SU-DHL-6 (cell line): ENCODE results near the gene CTDSPL2.

Source experiments
- H2AFZ ChIP-seq: fragments of 200-600 bp; sonication (generic); 2 replicates; pipeline ENCODE4 v1.6.1; 2014; ENCODE audit warnings: low read depth, mild to moderate bottlenecking, moderate library complexity, mixed read lengths, antibody characterized with exemption, low read length; ENCODE audit not compliant: severe bottlenecking
- H3F3A ChIP-seq: fragments of 200-600 bp; shearing (Covaris generic); 2 replicates; pipeline ENCODE4 v1.6.0; 2016; ENCODE audit warnings: antibody characterized with exemption, mild to moderate bottlenecking; ENCODE audit not compliant: insufficient read depth
- H3K27ac ChIP-seq: fragments of 200-600 bp; sonication (generic); 2 replicates; pipeline ENCODE4 v1.5.1; 2016; ENCODE audit warnings: low read depth, mild to moderate bottlenecking, low read length, moderate library complexity, mixed read lengths
- H3K27me3 ChIP-seq: fragments of 200-600 bp; sonication (generic), shearing (Covaris generic); 2 replicates; pipeline ENCODE4 v1.6.0; 2014; ENCODE audit warnings: mild to moderate bottlenecking, low read length
- H3K36me3 ChIP-seq: fragments of 200-600 bp; sonication (generic); 2 replicates; pipeline ENCODE4 v1.6.1; 2014; ENCODE audit warnings: mild to moderate bottlenecking, low read length, mixed read lengths
- H3K4me2 ChIP-seq: fragments of 300-600, 200-600 bp; shearing (Covaris generic), sonication (generic); 2 replicates; pipeline ENCODE4 v1.6.0; 2014; ENCODE audit warnings: low read length, low read depth, mild to moderate bottlenecking; ENCODE audit not compliant: poor library complexity, severe bottlenecking
- H3K4me3 ChIP-seq: fragments of 200-600 bp; sonication (generic); 2 replicates; pipeline ENCODE4 v1.5.1; 2014; ENCODE audit warnings: antibody characterized with exemption, low read length, mild to moderate bottlenecking, mixed read lengths; ENCODE audit not compliant: insufficient read depth, poor library complexity, severe bottlenecking
- H3K79me2 ChIP-seq: fragments of 200-600 bp; sonication (generic); 2 replicates; pipeline ENCODE4 v1.6.1; 2014; ENCODE audit warnings: mild to moderate bottlenecking, low read length, moderate library complexity; ENCODE audit not compliant: insufficient read depth
- H3K9ac ChIP-seq: fragments of 200-600 bp; sonication (generic); 2 replicates; pipeline ENCODE4 v1.7.0; 2014; ENCODE audit warnings: mild to moderate bottlenecking, low read length
- H3K9me2 ChIP-seq: fragments of 200-600 bp; sonication (generic); replicated peaks from 2 replicates; pipeline ENCODE4 v1.6.1; 2014; ENCODE audit warnings: low read length; ENCODE audit not compliant: insufficient read depth
- H3K9me3 ChIP-seq: fragments of 200-600 bp; sonication (generic); 2 replicates; pipeline ENCODE4 v1.6.1; 2014; ENCODE audit warnings: low read length, mixed read lengths; ENCODE audit not compliant: insufficient read depth
- H4K20me1 ChIP-seq: fragments of 200-600 bp; sonication (generic); 2 replicates; pipeline ENCODE4 v1.6.1; 2014; ENCODE audit warnings: low read depth, mild to moderate bottlenecking, antibody characterized with exemption, low read length, moderate library complexity, mixed read lengths
- EZH2phosphoT487 ChIP-seq: fragments of 200-600 bp; sonication (generic), shearing (Covaris generic); conservative IDR thresholded peaks from 2 replicates; pipeline ENCODE4 v1.6.1; 2018; ENCODE audit warnings: mild to moderate bottlenecking, antibody characterized with exemption, low read length, moderate library complexity, mixed read lengths
- TF ChIP-seq, protein P1 (sequence below): fragments of 200-600 bp; sonication (generic); IDR thresholded peaks from one replicate; pipeline ENCODE4 v1.5.1; 2017; ENCODE audit warnings: antibody characterized with exemption, mild to moderate bottlenecking, low read length, moderate library complexity; ENCODE audit not compliant: insufficient read depth, poor library complexity, severe bottlenecking

CTDSPL2 gene

DNA sequence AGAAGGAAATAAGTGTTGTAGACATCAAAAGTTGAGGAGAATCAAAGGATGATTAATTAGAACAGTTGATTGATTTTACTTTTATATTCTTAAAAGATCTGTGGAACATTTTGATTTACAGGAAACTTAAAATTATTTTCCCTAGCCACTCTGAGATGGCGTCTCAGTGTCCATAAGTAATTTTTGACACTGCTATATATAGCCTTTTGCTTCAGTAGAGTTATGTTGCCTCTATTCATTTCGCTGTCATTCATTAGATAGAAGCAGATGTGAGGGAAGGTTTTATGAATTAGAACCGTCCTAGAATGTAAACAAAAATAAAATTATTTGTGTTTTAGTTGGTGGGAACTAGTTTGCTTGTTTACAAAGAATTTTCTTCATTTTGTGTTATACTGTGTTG lies 58.5 kb downstream of the CTDSPL2 start:
- H3K27me3 ChIP-seq = no peaks in the 10 kb centered on the region
- H3K36me3 ChIP-seq = peaks cover 23% of the 10 kb centered on the region; the same call in 1 of the 2 replicates
- H3K9ac ChIP-seq = no peak overlapping the region
- no peak overlapping the region for H3K27ac ChIP-seq
- no peak overlapping the region for H2AFZ ChIP-seq
- H3K4me2 ChIP-seq = no peak overlapping the region
- no peaks in the 10 kb centered on the region for H3K9me3 ChIP-seq
- peaks cover 24% of the 10 kb centered on the region for H3K79me2 ChIP-seq
- no peaks in the 10 kb centered on the region for H3K9me2 ChIP-seq
- H3K4me3 ChIP-seq = no peak overlapping the region
- no peaks in the 10 kb centered on the region for H4K20me1 ChIP-seq
- no peaks in the 10 kb centered on the region for H3F3A ChIP-seq
- no peak for TF ChIP-seq EZH2phosphoT487
- TF ChIP-seq, protein P1, sequence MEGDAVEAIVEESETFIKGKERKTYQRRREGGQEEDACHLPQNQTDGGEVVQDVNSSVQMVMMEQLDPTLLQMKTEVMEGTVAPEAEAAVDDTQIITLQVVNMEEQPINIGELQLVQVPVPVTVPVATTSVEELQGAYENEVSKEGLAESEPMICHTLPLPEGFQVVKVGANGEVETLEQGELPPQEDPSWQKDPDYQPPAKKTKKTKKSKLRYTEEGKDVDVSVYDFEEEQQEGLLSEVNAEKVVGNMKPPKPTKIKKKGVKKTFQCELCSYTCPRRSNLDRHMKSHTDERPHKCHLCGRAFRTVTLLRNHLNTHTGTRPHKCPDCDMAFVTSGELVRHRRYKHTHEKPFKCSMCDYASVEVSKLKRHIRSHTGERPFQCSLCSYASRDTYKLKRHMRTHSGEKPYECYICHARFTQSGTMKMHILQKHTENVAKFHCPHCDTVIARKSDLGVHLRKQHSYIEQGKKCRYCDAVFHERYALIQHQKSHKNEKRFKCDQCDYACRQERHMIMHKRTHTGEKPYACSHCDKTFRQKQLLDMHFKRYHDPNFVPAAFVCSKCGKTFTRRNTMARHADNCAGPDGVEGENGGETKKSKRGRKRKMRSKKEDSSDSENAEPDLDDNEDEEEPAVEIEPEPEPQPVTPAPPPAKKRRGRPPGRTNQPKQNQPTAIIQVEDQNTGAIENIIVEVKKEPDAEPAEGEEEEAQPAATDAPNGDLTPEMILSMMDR = no peak

DNA sequence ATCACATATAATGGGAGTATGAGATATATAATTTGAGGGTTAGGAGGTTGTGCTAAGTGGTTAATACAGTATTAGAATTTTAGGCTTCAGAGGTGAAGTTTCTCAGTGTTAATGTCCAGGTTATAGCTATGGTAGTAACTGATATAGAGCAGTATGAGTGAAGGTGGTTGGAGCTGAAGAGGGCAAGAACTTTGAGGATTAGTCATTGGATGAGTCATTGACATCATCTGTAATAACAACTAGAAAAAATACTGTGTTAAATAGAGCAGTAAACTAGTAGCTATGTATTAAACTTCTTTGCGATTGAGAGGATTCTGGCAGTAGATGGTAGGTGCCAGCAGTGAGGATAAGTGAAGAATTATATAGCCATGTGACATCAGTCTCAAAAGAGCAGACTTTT lies 62.0 kb downstream of the CTDSPL2 start:
- Histone ChIP-seq H3K9ac (no peak overlapping the region), H3K4me2 (no peak overlapping the region), H3K27me3 (no peaks in the 10 kb centered on the region), H4K20me1 (no peaks in the 10 kb centered on the region), H2AFZ (no peak overlapping the region), H3K4me3 (no peak overlapping the region), H3K9me3 (no peaks in the 10 kb centered on the region), H3K79me2 (peaks cover 9% of the 10 kb centered on the region; the same call in 1 of the 2 replicates), H3F3A (no peaks in the 10 kb centered on the region), H3K36me3 (peaks cover 39% of the 10 kb centered on the region), H3K27ac (no peak overlapping the region), H3K9me2 (no peaks in the 10 kb centered on the region)
- TF ChIP-seq, protein P1 = no peak
- TF ChIP-seq EZH2phosphoT487 = no peak

DNA sequence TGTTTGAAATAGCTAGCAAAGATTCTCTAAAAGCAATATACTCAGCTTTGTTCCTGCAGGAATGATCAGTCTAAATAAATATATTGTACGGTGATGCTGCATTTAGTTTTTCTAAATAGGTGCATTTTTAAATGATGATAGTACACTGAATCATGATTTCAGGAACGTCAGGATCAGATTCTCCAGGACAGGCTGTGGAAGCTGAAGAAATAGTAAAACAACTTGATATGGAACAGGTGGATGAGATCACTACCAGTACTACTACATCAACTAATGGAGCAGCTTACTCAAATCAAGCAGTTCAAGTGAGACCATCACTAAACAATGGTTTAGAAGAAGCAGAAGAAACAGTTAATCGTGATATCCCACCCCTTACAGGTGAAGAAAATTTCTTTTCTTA lies 63.2 kb downstream of the CTDSPL2 start:
- H4K20me1 ChIP-seq = no peaks in the 10 kb centered on the region
- no peaks in the 10 kb centered on the region for H3K9me2 ChIP-seq
- no peaks in the 10 kb centered on the region for H3K27me3 ChIP-seq
- H3F3A ChIP-seq = no peaks in the 10 kb centered on the region
- no peak overlapping the region for H3K4me3 ChIP-seq
- H3K27ac ChIP-seq = no peak overlapping the region
- no peak overlapping the region for H2AFZ ChIP-seq
- no peak for TF ChIP-seq EZH2phosphoT487
- TF ChIP-seq, protein P1 = no peak
- no peak overlapping the region for H3K4me2 ChIP-seq
- peaks cover 9% of the 10 kb centered on the region; the same call in 1 of the 2 replicates for H3K79me2 ChIP-seq
- H3K9me3 ChIP-seq = no peaks in the 10 kb centered on the region
- H3K9ac ChIP-seq = no peak overlapping the region
- peaks cover 39% of the 10 kb centered on the region for H3K36me3 ChIP-seq

DNA sequence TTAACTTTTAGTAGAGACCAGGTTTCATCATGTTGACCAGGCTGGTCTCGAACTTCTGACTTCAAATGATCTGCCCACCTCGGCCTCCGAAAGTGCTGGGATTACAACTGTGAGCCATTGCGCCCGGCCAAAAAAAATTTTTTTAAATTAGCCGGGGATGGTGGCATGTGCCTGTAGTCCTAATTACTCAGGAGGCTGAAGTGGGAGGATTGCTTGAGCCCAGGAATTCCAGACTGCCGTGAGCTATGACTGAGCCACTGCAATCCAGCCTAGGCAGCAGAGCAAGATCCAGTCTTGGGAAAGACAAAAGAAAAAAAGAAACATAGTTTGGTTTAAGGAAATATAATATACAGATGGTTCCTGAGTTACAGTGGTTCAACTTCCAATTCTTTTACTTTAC lies 64.6 kb downstream of the CTDSPL2 start:
- Histone ChIP-seq H3K4me3 (no peak overlapping the region), H3K36me3 (peaks cover 37% of the 10 kb centered on the region), H4K20me1 (no peaks in the 10 kb centered on the region), H3K9me3 (no peaks in the 10 kb centered on the region), H3F3A (no peaks in the 10 kb centered on the region), H3K27me3 (no peaks in the 10 kb centered on the region), H2AFZ (no peak overlapping the region), H3K79me2 (peaks cover 9% of the 10 kb centered on the region; the same call in 1 of the 2 replicates), H3K9me2 (no peaks in the 10 kb centered on the region), H3K4me2 (no peak overlapping the region), H3K27ac (no peak overlapping the region), H3K9ac (no peak overlapping the region)
- TF ChIP-seq, protein P1 = no peak
- no peak for TF ChIP-seq EZH2phosphoT487
